VCaP (cell line): ENCODE measurements around the gene ATXN2.

Experiments
- H3K27ac ChIP-seq: fragments of 450-650 bp; 2 replicates; pipeline ENCODE4 v1.5.1; 2017
- CTCF ChIP-seq: fragments of 450-650 bp; conservative IDR thresholded peaks from 2 replicates; pipeline ENCODE4 v1.5.1; 2017; ENCODE audit warnings: mild to moderate bottlenecking, moderate library complexity

Gene ATXN2

DNA sequence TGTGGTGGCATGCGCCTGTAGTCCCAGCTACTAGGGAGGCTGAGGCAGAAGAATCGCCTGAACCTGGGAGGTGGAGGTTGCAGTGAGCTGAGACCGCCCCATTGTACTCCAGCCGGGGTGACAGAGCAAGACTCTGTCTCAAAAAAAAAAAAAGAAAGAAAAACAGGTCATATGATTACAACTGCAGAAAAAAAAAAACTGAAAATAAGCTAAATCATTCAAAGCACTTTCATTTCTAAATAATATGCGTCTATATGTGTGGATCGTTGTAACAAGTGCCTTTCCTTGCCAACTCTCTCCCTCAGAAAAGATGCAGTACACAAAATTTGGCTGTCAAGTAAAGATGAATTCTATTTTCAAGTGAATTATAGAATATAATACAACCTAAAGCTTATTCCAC is 42.4 kb downstream of the ATXN2 start:
- no peak for TF ChIP-seq CTCF
- H3K27ac ChIP-seq: peak overlapping the region; percentile 89

GRCh38 chr12:111555313-111555712 is 43.8 kb downstream of the ATXN2 start:
- H3K27ac ChIP-seq: peak overlapping the region; percentile 89

DNA sequence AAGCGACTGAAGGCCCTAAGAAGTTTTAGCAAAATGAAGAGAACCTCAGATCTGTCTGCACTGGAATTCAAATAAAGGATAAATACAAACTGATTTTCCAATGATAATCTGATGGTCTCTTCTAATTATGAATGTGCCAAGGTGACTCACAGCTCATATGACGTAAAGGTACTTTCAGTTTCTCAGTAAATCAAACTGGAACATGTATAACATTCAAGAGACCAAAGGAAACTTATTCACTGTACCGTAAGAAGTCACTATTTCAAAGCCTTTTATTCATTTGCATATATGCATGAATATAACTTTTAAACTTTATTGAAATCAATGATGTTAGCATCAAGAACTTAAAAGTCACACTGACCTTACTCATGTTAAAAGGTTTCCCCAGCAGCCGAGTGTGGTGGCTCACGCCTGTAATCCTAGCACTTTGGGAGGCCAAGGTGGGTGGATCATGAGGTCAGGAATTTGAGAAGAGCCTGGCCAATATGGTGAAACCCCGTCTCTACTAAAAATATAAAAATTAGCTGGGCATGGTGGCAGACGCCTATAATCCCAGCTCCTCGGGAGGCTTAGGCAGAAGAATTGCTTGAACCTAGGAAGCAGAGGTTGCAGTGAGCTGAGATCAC is 52.2 kb downstream of the ATXN2 start:
- no peak overlapping the region for H3K27ac ChIP-seq
- no peak for TF ChIP-seq CTCF

DNA sequence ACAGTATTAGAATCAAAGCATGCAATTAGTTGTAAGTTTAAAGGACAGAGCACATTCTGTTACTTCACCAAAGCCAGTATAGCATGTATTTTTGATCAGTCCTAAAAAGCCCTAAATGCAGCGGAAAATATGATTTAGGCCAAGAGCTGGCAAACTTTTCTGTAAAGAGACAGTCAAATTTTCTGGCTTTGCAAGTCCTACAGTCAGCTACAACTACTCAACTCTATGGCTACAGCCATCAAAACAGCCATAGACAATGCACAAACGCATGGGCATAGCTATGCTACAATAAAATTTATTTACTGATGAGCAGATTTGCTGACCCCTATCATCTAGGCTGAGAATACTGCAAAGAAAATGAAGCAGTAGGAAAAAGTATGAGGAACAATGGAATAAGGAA is 52.9 kb downstream of the ATXN2 start:
- H3K27ac ChIP-seq: no peak overlapping the region
- TF ChIP-seq CTCF: no peak

- H3K27ac ChIP-seq: no peak overlapping the region
- no peak for TF ChIP-seq CTCF
Measured at GRCh38 chr12:111544032-111544431, 55.1 kb downstream of the ATXN2 start.

- H3K27ac ChIP-seq: no peak overlapping the region
- TF ChIP-seq CTCF: no peak
Measured at GRCh38 chr12:111532751-111533150, 66.4 kb downstream of the ATXN2 start.

DNA sequence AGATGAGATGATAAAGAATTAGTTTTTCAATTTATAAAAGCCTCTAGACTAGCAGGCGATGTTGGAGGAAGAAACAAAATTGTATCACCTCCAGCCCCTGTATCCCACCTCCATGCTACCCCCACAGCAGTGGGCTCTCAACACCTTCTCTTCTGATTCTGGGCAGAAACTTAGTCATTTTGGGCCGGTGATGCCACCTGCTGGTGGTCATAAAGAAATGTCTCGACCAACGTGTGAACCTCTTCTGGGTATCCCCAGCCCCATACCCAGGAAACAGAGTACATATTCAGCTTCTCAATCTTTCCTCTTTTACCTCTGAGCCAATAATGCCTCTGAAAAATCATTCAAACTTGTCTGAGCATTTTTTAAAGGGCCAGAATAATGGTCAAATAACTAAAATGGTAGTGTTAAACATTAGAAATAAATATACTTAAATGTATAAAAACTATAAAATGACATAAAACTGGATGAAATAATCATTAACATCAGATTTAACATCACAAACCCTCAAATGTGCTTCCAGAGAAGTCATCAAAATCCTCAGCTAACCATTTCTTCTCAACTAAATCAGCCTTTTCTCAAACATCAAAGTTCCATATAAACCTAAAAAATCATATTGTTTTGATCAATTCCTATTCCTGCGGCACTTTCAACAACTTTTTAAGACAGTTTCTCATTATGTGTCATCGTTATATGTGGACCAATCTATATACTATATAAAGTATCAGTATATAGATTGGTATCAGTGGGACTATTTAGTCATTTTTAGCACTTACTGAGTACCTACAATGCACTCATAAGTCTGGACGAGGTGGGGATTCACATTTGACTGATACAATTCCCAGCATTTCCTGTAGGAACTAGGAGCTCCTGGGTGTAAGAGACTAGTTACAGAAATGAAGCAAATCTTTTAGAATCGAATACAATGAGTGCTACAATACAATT is 69.4 kb downstream of the ATXN2 start:
- peak; percentile 86 for TF ChIP-seq CTCF
- H3K27ac ChIP-seq: peak overlapping the region; percentile 3; the same call in 1 of the 2 replicates
